ENCODE data around the gene JPT2. TPM values are rescaled to one million over a fixed set of nuclear protein-coding genes. Genes with fewer than 3 reads are reported as not detected.

JPT2 gene
- total RNA-seq, 1 donor from 2014 or later = 108 TPM

- H3K27me3 ChIP-seq (ENCODE audit: control insufficient read depth, insufficient read depth, low read length) = no peaks in the 10 kb centered on the region
- DNase-seq (ENCODE audit: low read depth) = no peak
- no peak for TF ChIP-seq CTCF (IDR thresholded peaks at IDR 0.05; ENCODE audit: insufficient read depth, low read length, poor library complexity, severe bottlenecking)
- no peaks in the 10 kb centered on the region for H3K36me3 ChIP-seq (ENCODE audit: control insufficient read depth, insufficient read depth, low read length)
- H3K4me3 ChIP-seq (ENCODE audit: low read depth, low read length) = no peak overlapping the region
These were observed 46.4 kb downstream of the JPT2 start for GRCh38 chr16:1724491-1724890.

- no peaks in the 10 kb centered on the region for H3K36me3 ChIP-seq (ENCODE audit: control insufficient read depth, insufficient read depth, low read length)
- no peak for TF ChIP-seq CTCF (IDR thresholded peaks at IDR 0.05; ENCODE audit: insufficient read depth, low read length, poor library complexity, severe bottlenecking)
- H3K4me3 ChIP-seq (ENCODE audit: low read depth, low read length) = no peak overlapping the region
- no peak for DNase-seq (ENCODE audit: low read depth)
- H3K27me3 ChIP-seq (ENCODE audit: control insufficient read depth, insufficient read depth, low read length) = no peaks in the 10 kb centered on the region
These were observed 48.8 kb downstream of the JPT2 start for GRCh38 chr16:1726661-1727502.

- no peak for DNase-seq (ENCODE audit: low read depth)
- H3K4me3 ChIP-seq (ENCODE audit: low read depth, low read length) = no peak overlapping the region
- no peak for TF ChIP-seq CTCF (IDR thresholded peaks at IDR 0.05; ENCODE audit: insufficient read depth, low read length, poor library complexity, severe bottlenecking)
- H3K27me3 ChIP-seq (ENCODE audit: control insufficient read depth, insufficient read depth, low read length) = no peaks in the 10 kb centered on the region
- H3K36me3 ChIP-seq (ENCODE audit: control insufficient read depth, insufficient read depth, low read length) = no peaks in the 10 kb centered on the region
These were observed 49.9 kb downstream of the JPT2 start for GRCh38 chr16:1727651-1728624.

- TF ChIP-seq CTCF (IDR thresholded peaks at IDR 0.05; ENCODE audit: insufficient read depth, low read length, poor library complexity, severe bottlenecking) = no peak
- Histone ChIP-seq H3K36me3 (ENCODE audit: control insufficient read depth, insufficient read depth, low read length) (peaks cover 2% of the 10 kb centered on the region), H3K27me3 (ENCODE audit: control insufficient read depth, insufficient read depth, low read length) (no peaks in the 10 kb centered on the region), H3K4me3 (ENCODE audit: low read depth, low read length) (no peak overlapping the region)
- no peak for DNase-seq (ENCODE audit: low read depth)
These were observed 50.9 kb downstream of the JPT2 start for GRCh38 chr16:1729026-1729425.

- no peak for DNase-seq (ENCODE audit: low read depth)
- TF ChIP-seq CTCF (IDR thresholded peaks at IDR 0.05; ENCODE audit: insufficient read depth, low read length, poor library complexity, severe bottlenecking) = no peak
- no peaks in the 10 kb centered on the region for H3K27me3 ChIP-seq (ENCODE audit: control insufficient read depth, insufficient read depth, low read length)
- peaks cover 2% of the 10 kb centered on the region for H3K36me3 ChIP-seq (ENCODE audit: control insufficient read depth, insufficient read depth, low read length)
- H3K4me3 ChIP-seq (ENCODE audit: low read depth, low read length) = no peak overlapping the region
These were observed 51.4 kb downstream of the JPT2 start for GRCh38 chr16:1729445-1729844.
